GM19324 (cell line): ENCODE measurements around the gene ELAPOR1.

Experiments
- ATAC-seq: cut with Tn5 transposase; IDR thresholded peaks from one replicate; pipeline ENCODE4 v1.9.1; 2021; ENCODE audit warnings: mild to moderate bottlenecking, moderate library complexity; ENCODE audit not compliant: unreplicated experiment, low FRiP score

Gene ELAPOR1, protein sequence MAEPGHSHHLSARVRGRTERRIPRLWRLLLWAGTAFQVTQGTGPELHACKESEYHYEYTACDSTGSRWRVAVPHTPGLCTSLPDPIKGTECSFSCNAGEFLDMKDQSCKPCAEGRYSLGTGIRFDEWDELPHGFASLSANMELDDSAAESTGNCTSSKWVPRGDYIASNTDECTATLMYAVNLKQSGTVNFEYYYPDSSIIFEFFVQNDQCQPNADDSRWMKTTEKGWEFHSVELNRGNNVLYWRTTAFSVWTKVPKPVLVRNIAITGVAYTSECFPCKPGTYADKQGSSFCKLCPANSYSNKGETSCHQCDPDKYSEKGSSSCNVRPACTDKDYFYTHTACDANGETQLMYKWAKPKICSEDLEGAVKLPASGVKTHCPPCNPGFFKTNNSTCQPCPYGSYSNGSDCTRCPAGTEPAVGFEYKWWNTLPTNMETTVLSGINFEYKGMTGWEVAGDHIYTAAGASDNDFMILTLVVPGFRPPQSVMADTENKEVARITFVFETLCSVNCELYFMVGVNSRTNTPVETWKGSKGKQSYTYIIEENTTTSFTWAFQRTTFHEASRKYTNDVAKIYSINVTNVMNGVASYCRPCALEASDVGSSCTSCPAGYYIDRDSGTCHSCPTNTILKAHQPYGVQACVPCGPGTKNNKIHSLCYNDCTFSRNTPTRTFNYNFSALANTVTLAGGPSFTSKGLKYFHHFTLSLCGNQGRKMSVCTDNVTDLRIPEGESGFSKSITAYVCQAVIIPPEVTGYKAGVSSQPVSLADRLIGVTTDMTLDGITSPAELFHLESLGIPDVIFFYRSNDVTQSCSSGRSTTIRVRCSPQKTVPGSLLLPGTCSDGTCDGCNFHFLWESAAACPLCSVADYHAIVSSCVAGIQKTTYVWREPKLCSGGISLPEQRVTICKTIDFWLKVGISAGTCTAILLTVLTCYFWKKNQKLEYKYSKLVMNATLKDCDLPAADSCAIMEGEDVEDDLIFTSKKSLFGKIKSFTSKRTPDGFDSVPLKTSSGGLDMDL

GRCh38 chr1:109113590-109114341, at the start of gene ELAPOR1:
Gene ELAPOR1, plus strand, starts transcription at chr1:109114115. Its CDS starts 69 bp downstream, at chr1:109114184.
- ATAC-seq = peak; percentile 65

DNA sequence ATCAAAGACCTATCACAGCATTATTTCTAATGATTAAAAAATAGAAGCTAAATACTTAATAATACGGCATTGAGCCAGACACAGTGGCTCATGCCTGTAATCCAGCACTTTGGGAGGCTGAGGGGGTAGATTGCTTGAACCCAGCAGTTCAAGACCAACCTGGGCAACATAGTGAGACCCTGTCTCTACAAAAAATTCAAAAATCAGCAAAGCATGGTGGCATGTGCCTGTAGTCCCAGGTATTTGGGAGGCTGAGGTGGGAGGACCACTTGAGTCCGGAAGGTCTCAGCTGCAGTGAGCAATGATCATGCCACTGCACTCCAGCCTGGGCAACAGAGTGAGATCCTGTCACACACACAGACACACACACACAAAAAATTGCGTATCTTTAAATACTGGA, 48.8 kb upstream of the ELAPOR1 start:
- no peak for ATAC-seq

DNA sequence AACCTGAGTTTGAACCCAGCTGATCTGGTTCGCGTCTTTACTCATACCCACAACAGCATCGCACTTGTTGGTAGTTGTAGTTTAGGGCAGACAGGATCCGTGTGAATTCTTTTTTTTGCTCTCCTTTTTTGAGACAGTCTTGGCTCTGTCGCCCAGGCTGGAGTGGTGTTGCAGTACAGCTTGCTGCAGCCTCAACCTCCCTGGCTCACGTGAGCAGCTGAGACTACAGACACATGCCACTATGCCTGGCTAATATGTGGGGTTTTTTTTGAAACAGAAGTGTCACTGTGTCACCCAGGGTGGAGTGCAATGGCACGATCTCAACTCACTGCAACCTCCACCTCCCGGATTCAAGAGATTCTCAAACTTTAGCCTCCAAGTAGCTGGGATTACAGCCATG, 46.0 kb upstream of the ELAPOR1 start:
- no peak for ATAC-seq

DNA sequence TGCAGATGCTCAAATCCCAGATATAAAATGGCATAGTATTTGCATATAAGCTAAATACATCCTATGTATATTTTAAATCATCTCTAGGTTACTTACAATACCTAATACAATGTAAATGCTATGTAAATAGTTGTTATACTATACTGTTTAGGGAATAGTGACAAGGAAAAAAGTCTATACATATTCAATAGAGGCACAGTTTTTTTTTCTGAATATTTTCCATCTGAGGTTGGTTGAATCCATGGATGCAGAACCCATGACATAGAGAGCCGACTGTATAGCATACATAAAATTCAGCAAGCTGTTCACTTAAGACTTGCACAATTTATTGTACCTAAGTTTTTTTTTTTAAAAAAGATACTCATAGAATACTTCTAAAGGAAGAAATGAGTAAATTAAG, 44.6 kb upstream of the ELAPOR1 start:
- ATAC-seq = no peak

- ATAC-seq = peak; percentile 98
Measured at GRCh38 chr1:109075531-109076490, 38.1 kb upstream of the ELAPOR1 start, which contains the start of gene TAF13. Gene TAF13, minus strand, starts transcription at chr1:109076003. Its CDS starts 56 bp downstream, at chr1:109075947.

- no peak for ATAC-seq
Measured at GRCh38 chr1:109078317-109078716, 35.6 kb upstream of the ELAPOR1 start.

GRCh38 chr1:109079240-109079622, 34.7 kb upstream of the ELAPOR1 start:
- no peak for ATAC-seq

- ATAC-seq = no peak
Measured at GRCh38 chr1:109080441-109081082, 33.4 kb upstream of the ELAPOR1 start.

DNA sequence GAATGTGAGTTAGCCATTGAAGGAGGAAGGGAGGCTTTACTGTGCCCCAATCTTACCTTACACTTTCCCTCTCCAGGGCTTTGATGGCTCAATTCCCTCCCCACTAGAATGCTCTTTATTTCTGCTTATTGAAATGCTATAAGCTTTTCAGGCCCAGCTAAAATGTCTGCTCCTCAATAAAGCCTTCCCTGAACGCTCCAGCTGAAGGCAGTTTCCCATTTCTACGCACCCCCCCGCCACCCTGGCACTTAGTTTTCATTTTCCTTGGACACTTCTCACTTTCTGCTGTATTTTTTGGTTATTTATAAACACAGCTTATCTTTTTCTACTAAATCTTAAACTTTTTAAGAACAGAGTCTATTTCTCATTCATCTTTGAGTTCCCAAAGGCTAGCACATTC, 30.4 kb upstream of the ELAPOR1 start:
- no peak for ATAC-seq

DNA sequence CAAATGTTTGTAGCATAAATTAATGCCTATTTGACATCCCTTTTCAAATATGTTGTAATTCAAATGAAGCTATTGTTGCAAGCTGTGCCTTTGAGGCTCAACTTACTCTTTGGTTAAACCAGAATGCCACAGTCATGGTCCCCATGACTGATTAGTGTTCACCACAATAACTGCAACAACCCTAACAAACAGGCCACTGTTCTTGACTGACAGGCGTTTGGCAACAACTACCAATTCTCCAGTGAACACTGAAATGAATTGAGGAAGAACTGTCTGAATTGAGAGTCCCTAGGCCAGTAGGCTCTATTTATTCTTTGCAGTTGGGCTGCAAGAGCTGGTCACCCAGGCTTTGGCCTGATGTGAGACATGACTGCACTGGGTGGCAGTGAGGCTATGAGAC, 30.0 kb upstream of the ELAPOR1 start:
- ATAC-seq = no peak

GRCh38 chr1:109084563-109085517, 29.1 kb upstream of the ELAPOR1 start:
- no peak for ATAC-seq

- no peak for ATAC-seq
Measured at GRCh38 chr1:109089242-109090015, 24.5 kb upstream of the ELAPOR1 start.

DNA sequence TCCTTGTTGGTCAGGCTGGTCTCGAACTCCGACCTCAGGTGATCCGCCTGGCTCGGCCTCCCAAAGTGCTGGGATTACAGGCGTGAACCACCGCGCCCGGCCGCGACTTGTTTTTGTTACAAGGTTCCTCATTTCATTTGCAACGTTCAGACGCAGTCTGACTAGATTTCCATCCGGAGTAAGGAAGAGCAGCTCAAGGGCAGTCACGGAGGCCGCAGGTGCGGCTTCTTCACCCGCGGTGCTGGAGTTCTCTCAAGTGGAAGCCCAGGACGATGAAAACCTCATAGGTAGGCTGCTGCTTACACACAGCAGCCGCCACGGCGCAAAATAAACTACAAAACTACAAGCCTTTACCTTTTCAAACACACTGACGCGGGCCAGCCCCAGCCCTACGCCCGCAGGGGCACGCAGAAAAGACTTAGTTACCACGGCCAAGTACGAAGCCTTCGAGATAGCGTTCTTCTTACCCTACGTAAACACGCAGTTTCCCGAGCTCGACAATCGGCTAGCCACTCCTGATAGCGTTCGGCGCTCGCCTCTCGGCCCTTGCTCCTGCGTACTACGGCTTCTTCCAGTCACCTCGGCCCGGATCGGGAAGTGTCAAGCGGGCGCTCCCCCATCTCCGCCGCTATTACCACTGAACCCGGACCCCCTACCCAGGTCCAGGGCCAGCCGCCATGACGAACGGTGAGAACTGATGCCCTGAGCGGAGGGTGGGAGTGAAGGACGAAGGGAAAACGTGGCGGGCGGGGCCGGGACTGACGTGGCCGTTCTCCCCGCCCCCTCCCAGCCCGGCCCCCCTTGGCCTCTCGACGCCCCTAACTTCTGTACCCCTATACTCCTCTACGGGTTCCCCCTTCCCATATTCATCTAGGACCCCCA, 23.5 kb upstream of the ELAPOR1 start, which contains the start of gene TMEM167B:
Gene TMEM167B (plus strand): TSS at position 569 of the 882 bp plus-strand sequence. CDS start 109 bp downstream, at position 678.
- ATAC-seq = peak; percentile 94

- peak; percentile 45 for ATAC-seq
Measured at GRCh38 chr1:109091078-109091838, 22.7 kb upstream of the ELAPOR1 start.

DNA sequence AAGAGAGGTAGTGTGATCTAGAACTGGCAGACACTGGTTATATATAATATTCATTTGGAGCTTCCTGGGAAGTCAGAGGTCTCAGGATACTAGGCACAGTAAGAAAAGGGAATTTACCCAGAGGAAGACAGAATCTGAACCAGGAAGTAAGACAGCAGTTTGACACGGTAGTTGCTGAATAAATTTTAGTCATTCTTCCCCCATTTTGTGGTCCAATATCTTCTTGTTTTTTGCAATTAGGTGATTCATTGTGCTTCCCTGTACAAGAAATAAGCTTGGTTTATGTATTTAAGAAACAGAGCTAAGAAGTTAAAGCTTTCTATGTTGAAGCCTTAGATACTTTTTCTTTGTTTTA, 22.1 kb upstream of the ELAPOR1 start:
- no peak for ATAC-seq
